H1 (cell line): ENCODE data around the gene ZC3H18. TPM values are rescaled to one million over a fixed set of nuclear protein-coding genes. Genes with fewer than 3 reads are reported as not detected.

Experiments used
- ASH2L ChIP-seq: fragments of 200-600, 300-600 bp; sonication (generic); IDR thresholded peaks from one replicate; pipeline ENCODE4 v1.7.1; 2017; ENCODE audit warnings: low read length
- CTCF ChIP-seq, 3 experiments: IDR thresholded peaks; 1 replicate in 2 of 3; 2 replicates in 1 of 3; pipeline versions ENCODE4 v1.5.1 to v1.6.1; 2011; ENCODE audit warnings: low read length in 3 of 3, mild to moderate bottlenecking in 3 of 3, inconsistent platforms in 2 of 3, low read depth in 1 of 3, moderate library complexity in 1 of 3; ENCODE audit not compliant: insufficient read depth in 1 of 3; ENCODE audit errors: control extremely low read depth in 1 of 3
- NRF1 ChIP-seq: IDR thresholded peaks from 2 replicates; pipeline ENCODE4 v1.6.1; 2011; ENCODE audit warnings: mild to moderate bottlenecking, low read depth, low read length, improper control_type of control experiment
- polyA plus RNA-seq, 7 experiments: library from polyadenylated mRNA; depleted of rRNA in 3 of 7; stranded (reverse) in 5 of 7; unstranded in 2 of 7; fragments of >200 nt in 5 of 7; fragments of 200-250 nt in 2 of 7; gene quantifications; 1 replicate in 5 of 7; 2 replicates in 1 of 7; 4 replicates in 1 of 7; pipeline versions ENCODE4 v1.2.1 to v1.2.3, GENCODE V29; 2011 to 2013; ENCODE audit warnings: missing spikeins in 2 of 7, mixed read lengths in 2 of 7
- total RNA-seq: library from RNA; stranded (reverse); fragmentation: NEBNext Ultra II Directional; extraction: Animal tissue kit (Norgen Biotek cat#: 25700); gene quantifications from 2 replicates; pipeline ENCODE4 v1.2.1, GENCODE V29; 2021

Gene ZC3H18
- total and polyA plus RNA-seq, 2 of the 8 experiments (the other 6 are each of a cell fraction or from before 2014, with no cell fraction given) = 12.1 to 73.2 TPM

GRCh38 chr16:88538366-88539060 is 31.7 kb upstream of the ZC3H18 start (continued):
- TF ChIP-seq CTCF (IDR thresholded peaks at IDR 0.05; ENCODE audit: control extremely low read depth in 1 of 3, insufficient read depth in 1 of 3, low read depth in 1 of 3, low read length in 3 of 3) = no peak
- no peak for TF ChIP-seq NRF1
- TF ChIP-seq ASH2L = no peak
